ENCODE data around the gene RPTOR.

The RPTOR gene

DNA sequence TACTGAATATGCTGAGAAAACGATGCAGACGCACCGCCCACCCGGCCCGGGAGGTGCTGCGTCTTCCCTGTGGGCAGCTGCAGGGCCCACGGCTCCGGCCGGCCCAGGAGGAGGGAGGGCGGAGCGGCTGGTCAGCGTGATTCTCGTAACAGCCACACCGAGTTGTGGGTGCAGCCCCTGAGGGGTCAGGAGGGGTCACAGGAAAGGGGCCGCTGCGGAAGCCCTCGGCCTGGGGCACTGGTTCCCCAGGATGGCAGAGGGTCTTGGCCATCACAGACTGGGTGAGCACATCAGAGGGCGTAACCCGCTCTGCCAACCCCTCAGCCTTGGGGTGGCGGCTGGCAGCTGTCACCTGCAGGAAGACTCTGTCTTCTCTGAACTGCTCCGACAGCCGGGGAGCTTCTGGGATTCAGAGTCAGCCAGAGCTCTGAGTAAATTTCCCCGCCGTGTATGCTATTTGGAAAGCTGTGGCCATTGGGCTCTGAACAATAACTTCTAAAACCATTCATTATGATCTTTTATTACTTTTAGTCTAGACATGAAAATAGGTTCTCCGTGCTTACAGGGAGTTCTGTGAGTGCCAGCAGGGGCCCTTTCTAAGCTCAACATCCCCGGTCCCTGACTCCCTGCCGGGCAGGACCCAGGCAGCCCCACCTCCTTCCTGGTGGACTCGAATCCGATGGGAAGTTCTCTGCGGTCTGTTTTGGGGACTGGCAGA lies 359.6 kb downstream of the RPTOR start:
- TF ChIP-seq, protein P1, sequence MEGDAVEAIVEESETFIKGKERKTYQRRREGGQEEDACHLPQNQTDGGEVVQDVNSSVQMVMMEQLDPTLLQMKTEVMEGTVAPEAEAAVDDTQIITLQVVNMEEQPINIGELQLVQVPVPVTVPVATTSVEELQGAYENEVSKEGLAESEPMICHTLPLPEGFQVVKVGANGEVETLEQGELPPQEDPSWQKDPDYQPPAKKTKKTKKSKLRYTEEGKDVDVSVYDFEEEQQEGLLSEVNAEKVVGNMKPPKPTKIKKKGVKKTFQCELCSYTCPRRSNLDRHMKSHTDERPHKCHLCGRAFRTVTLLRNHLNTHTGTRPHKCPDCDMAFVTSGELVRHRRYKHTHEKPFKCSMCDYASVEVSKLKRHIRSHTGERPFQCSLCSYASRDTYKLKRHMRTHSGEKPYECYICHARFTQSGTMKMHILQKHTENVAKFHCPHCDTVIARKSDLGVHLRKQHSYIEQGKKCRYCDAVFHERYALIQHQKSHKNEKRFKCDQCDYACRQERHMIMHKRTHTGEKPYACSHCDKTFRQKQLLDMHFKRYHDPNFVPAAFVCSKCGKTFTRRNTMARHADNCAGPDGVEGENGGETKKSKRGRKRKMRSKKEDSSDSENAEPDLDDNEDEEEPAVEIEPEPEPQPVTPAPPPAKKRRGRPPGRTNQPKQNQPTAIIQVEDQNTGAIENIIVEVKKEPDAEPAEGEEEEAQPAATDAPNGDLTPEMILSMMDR (IDR thresholded peaks at IDR 0.05; ENCODE audit: control insufficient read depth, insufficient read depth, low read depth, low read length, missing control alignments) = no peak
- H3K4me3 ChIP-seq (ENCODE audit: control insufficient read depth, low read depth, low read length) = no peak overlapping the region
- DNase-seq (ENCODE audit: low read depth) = no peak

DNA sequence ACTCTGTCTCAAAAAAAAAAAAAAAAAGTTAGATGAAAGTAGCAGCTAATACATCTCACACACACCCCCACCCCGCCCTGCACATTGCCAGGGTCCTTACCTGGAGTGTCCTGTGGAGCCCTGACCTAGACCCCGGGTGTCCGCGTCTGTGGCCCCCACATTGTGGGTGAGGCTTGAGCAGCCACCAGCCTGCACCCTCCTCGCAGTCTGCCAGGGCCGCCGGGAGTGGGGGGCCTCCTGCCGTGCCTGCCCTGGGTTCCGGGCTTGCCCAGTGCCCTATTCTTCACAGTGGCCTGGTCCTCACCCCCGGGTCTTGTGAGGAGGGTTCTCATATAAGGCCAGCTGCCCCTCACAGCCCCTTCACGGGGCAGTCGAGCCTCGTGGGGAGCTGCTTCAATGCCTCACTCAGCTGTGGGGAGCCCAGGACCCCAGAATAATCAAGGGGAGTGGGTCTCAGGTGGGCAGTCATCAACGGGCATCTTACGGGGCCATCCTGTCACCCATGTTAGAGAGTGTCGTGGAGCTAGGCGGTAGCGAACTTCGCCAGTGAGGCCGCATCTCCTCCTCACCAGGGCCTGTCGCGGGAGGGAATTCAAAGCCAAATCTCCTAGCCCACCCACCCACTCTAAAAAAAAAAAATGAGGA lies 361.1 kb downstream of the RPTOR start:
- DNase-seq (ENCODE audit: low read depth) = no peak
- TF ChIP-seq, protein P1 (IDR thresholded peaks at IDR 0.05; ENCODE audit: control insufficient read depth, insufficient read depth, low read depth, low read length, missing control alignments) = no peak

DNA sequence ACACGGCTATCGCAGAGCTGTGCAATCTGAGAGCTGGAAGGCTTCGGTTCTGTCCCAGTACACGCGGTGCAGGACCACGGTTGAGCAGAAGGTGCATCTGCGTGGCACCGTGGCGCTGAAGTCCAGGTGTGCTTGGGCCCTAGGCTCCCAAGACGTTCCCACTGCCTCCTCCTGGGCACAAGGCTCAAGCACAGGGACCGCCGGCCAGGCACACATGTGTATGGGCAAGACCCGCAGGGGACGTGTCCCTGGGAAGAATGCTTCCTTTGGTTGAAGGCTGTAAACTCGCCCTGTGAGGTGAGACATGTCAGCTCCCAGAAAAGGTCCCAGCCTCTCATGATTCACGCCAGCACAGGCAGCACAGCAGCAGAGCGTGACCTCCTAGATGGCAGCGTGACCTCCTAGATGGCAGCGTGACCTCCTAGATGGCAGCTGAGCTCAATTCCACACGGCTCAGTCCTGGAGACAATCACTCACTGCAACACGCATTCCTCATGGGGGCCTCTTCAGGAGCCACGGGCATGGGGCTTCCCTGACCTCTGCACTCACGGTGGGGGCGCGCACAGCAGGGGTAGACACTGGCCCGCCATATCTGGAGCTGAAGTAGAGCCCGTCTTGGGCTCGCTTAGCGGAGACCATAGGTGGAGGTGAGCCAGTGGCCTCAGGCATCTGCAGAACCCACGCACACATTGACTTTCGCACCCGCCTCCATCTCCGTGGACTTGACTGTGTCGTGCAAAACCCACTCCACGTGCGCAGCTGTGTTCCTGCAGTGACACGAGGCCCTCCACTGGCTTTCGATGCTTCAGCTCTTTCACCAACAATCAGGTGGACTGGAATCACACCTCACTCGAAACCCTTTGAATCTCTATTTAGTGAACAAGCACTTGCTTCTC lies 362.0 kb downstream of the RPTOR start:
- DNase-seq (ENCODE audit: low read depth) = no peak
- TF ChIP-seq, protein P1 (IDR thresholded peaks at IDR 0.05; ENCODE audit: control insufficient read depth, insufficient read depth, low read depth, low read length, missing control alignments) = no peak

More for the DNA sequence above, 361.1 kb downstream of the RPTOR start:
- no peak overlapping the region for H3K4me3 ChIP-seq (ENCODE audit: control insufficient read depth, low read depth, low read length)

DNA sequence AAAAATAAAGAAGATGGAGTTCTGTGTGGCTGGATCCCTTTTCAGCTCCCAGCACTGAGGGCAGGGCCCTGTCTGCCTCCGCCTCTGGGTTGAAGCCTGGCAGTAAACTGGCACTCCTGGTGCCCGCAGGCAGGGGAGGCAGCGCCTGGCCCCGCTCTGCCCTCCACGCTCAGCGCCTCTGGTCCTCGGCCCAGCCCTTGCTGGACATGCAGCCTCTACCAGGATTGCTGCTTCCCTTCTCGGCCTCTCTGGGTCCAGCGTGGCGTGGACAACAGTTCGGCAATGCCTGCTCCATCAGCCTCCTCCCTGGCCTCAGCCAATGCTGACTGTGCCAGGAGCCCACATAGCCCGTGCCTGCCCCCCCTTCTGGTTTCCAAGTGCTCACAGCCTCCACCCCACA lies 362.6 kb downstream of the RPTOR start:
- H3K4me3 ChIP-seq (ENCODE audit: control insufficient read depth, low read depth, low read length) = no peak overlapping the region
- DNase-seq (ENCODE audit: low read depth) = no peak
- TF ChIP-seq, protein P1 (IDR thresholded peaks at IDR 0.05; ENCODE audit: control insufficient read depth, insufficient read depth, low read depth, low read length, missing control alignments) = no peak

More for the DNA sequence above, 362.0 kb downstream of the RPTOR start:
- H3K4me3 ChIP-seq (ENCODE audit: control insufficient read depth, low read depth, low read length) = no peak overlapping the region

DNA sequence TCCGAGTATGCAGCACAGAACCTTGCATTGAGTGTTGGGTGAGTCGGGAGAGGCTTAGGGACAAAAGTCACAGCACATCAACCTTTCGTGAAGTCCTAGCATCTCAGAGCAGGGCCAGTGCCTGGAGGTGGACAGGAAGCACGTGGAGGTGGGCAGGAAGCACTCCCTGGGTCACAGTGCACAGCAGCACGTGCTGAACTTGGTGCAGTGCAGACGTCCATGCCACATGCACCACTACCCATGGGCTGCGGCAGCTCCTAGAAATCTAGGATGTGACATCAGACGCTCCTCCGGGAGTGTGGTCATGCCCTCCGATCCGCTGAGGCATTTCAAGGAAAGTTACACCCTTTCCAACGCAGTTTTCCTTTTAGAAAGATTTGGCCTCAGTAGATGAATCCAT lies 363.6 kb downstream of the RPTOR start:
- TF ChIP-seq, protein P1 (IDR thresholded peaks at IDR 0.05; ENCODE audit: control insufficient read depth, insufficient read depth, low read depth, low read length, missing control alignments) = no peak
- no peak for DNase-seq (ENCODE audit: low read depth)
- no peak overlapping the region for H3K4me3 ChIP-seq (ENCODE audit: control insufficient read depth, low read depth, low read length)

DNA sequence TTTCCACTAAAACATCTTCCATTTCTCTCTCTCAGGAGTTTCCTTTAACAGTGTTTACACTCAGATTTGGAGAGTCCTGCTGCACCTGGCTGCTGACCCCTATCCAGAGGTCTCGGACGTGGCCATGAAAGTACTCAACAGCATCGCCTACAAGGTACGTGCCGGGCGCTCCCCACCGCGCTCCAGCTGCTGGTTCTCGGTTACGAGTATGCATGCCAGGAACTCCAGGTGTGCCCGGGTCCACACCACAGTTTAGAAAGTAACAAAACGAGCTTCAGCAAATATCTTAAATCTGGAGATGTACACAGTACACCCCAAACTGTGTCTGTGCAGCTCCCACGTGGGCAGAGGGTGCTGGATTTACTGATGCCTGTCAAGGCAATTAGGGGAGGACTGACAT lies 364.1 kb downstream of the RPTOR start:
- H3K4me3 ChIP-seq (ENCODE audit: control insufficient read depth, low read depth, low read length) = no peak overlapping the region
- TF ChIP-seq, protein P1 (IDR thresholded peaks at IDR 0.05; ENCODE audit: control insufficient read depth, insufficient read depth, low read depth, low read length, missing control alignments) = no peak
- no peak for DNase-seq (ENCODE audit: low read depth)
